Measurements from ENCODE around the gene C4B.
A peak's percentile ranks its signal among the peaks of the same experiment; 100 is the strongest.

Gene C4B

GRCh38 chr6:32070814-32071543 lies 56.4 kb downstream of the C4B start:
- H3K79me2 ChIP-seq (ENCODE audit: control insufficient read depth, insufficient read depth, low read length, unreplicated experiment): no peaks in the 10 kb centered on the region
- no peak overlapping the region for H2AFZ ChIP-seq (ENCODE audit: low read length, unreplicated experiment)
- H3K27me3 ChIP-seq (ENCODE audit: insufficient read depth, low read length): no peaks in the 10 kb centered on the region
- no peak overlapping the region for H3K4me3 ChIP-seq (ENCODE audit: low read depth, low read length)
- no peaks in the 10 kb centered on the region for H3K36me3 ChIP-seq (ENCODE audit: insufficient read depth, low read length)
- H3K27ac ChIP-seq (ENCODE audit: low read depth, low read length): no peak overlapping the region
- H3K4me1 ChIP-seq (ENCODE audit: control insufficient read depth, insufficient read depth, low read length, unreplicated experiment): peaks cover 6% of the 10 kb centered on the region

- H3K4me3 ChIP-seq (ENCODE audit: low read depth, low read length): no peak overlapping the region
- H3K79me2 ChIP-seq (ENCODE audit: control insufficient read depth, insufficient read depth, low read length, unreplicated experiment): no peaks in the 10 kb centered on the region
- no peaks in the 10 kb centered on the region for H3K36me3 ChIP-seq (ENCODE audit: insufficient read depth, low read length)
- H3K27ac ChIP-seq (ENCODE audit: low read depth, low read length): no peak overlapping the region
- peaks cover 20% of the 10 kb centered on the region for H3K4me1 ChIP-seq (ENCODE audit: control insufficient read depth, insufficient read depth, low read length, unreplicated experiment)
- no peaks in the 10 kb centered on the region for H3K27me3 ChIP-seq (ENCODE audit: insufficient read depth, low read length)
- no peak overlapping the region for H2AFZ ChIP-seq (ENCODE audit: low read length, unreplicated experiment)
These were observed 58.5 kb downstream of the C4B start for GRCh38 chr6:32073101-32073500.

- Histone ChIP-seq H3K27ac (ENCODE audit: low read depth, low read length) (no peak overlapping the region), H3K4me3 (ENCODE audit: low read depth, low read length) (no peak overlapping the region), H3K27me3 (ENCODE audit: insufficient read depth, low read length) (no peaks in the 10 kb centered on the region), H3K36me3 (ENCODE audit: insufficient read depth, low read length) (no peaks in the 10 kb centered on the region), H3K4me1 (ENCODE audit: control insufficient read depth, insufficient read depth, low read length, unreplicated experiment) (peaks cover 20% of the 10 kb centered on the region), H2AFZ (ENCODE audit: low read length, unreplicated experiment) (no peak overlapping the region), H3K79me2 (ENCODE audit: control insufficient read depth, insufficient read depth, low read length, unreplicated experiment) (no peaks in the 10 kb centered on the region)
These were observed 59.0 kb downstream of the C4B start for GRCh38 chr6:32073613-32074012.

- H3K79me2 ChIP-seq (ENCODE audit: control insufficient read depth, insufficient read depth, low read length, unreplicated experiment): no peaks in the 10 kb centered on the region
- no peaks in the 10 kb centered on the region for H3K36me3 ChIP-seq (ENCODE audit: insufficient read depth, low read length)
- no peaks in the 10 kb centered on the region for H3K27me3 ChIP-seq (ENCODE audit: insufficient read depth, low read length)
- H2AFZ ChIP-seq (ENCODE audit: low read length, unreplicated experiment): no peak overlapping the region
- no peak overlapping the region for H3K4me3 ChIP-seq (ENCODE audit: low read depth, low read length)
- no peak overlapping the region for H3K27ac ChIP-seq (ENCODE audit: low read depth, low read length)
- peaks cover 28% of the 10 kb centered on the region for H3K4me1 ChIP-seq (ENCODE audit: control insufficient read depth, insufficient read depth, low read length, unreplicated experiment)
These were observed 60.5 kb downstream of the C4B start for GRCh38 chr6:32074996-32075532.

GRCh38 chr6:32075781-32076180 lies 61.2 kb downstream of the C4B start:
- H3K27me3 ChIP-seq (ENCODE audit: insufficient read depth, low read length): no peaks in the 10 kb centered on the region
- no peaks in the 10 kb centered on the region for H3K36me3 ChIP-seq (ENCODE audit: insufficient read depth, low read length)
- H3K79me2 ChIP-seq (ENCODE audit: control insufficient read depth, insufficient read depth, low read length, unreplicated experiment): no peaks in the 10 kb centered on the region
- peaks cover 35% of the 10 kb centered on the region for H3K4me1 ChIP-seq (ENCODE audit: control insufficient read depth, insufficient read depth, low read length, unreplicated experiment)
- no peak overlapping the region for H3K4me3 ChIP-seq (ENCODE audit: low read depth, low read length)
- H3K27ac ChIP-seq (ENCODE audit: low read depth, low read length): no peak overlapping the region
- no peak overlapping the region for H2AFZ ChIP-seq (ENCODE audit: low read length, unreplicated experiment)

- H3K36me3 ChIP-seq (ENCODE audit: insufficient read depth, low read length): no peaks in the 10 kb centered on the region
- no peaks in the 10 kb centered on the region for H3K27me3 ChIP-seq (ENCODE audit: insufficient read depth, low read length)
- no peak overlapping the region for H3K4me3 ChIP-seq (ENCODE audit: low read depth, low read length)
- peaks cover 40% of the 10 kb centered on the region for H3K4me1 ChIP-seq (ENCODE audit: control insufficient read depth, insufficient read depth, low read length, unreplicated experiment)
- H3K27ac ChIP-seq (ENCODE audit: low read depth, low read length): peak overlapping the region; percentile 10; the same call in 1 of the 2 replicates
- no peaks in the 10 kb centered on the region for H3K79me2 ChIP-seq (ENCODE audit: control insufficient read depth, insufficient read depth, low read length, unreplicated experiment)
- no peak overlapping the region for H2AFZ ChIP-seq (ENCODE audit: low read length, unreplicated experiment)
These were observed 61.8 kb downstream of the C4B start for GRCh38 chr6:32076321-32076809.

GRCh38 chr6:32079566-32080290 lies 65.1 kb downstream of the C4B start:
- H2AFZ ChIP-seq (ENCODE audit: low read length, unreplicated experiment): no peak overlapping the region
- H3K4me3 ChIP-seq (ENCODE audit: low read depth, low read length): no peak overlapping the region
- H3K4me1 ChIP-seq (ENCODE audit: control insufficient read depth, insufficient read depth, low read length, unreplicated experiment): peaks cover 63% of the 10 kb centered on the region
- no peaks in the 10 kb centered on the region for H3K27me3 ChIP-seq (ENCODE audit: insufficient read depth, low read length)
- H3K79me2 ChIP-seq (ENCODE audit: control insufficient read depth, insufficient read depth, low read length, unreplicated experiment): no peaks in the 10 kb centered on the region
- H3K36me3 ChIP-seq (ENCODE audit: insufficient read depth, low read length): no peaks in the 10 kb centered on the region
- no peak overlapping the region for H3K27ac ChIP-seq (ENCODE audit: low read depth, low read length)

GRCh38 chr6:32081168-32081990 lies 66.8 kb downstream of the C4B start:
- Histone ChIP-seq H3K27me3 (ENCODE audit: insufficient read depth, low read length) (no peaks in the 10 kb centered on the region), H3K4me3 (ENCODE audit: low read depth, low read length) (0 out of 2 replicates have a peak overlapping the region, but pooled peaks have one; percentile 13), H3K79me2 (ENCODE audit: control insufficient read depth, insufficient read depth, low read length, unreplicated experiment) (no peaks in the 10 kb centered on the region), H3K36me3 (ENCODE audit: insufficient read depth, low read length) (no peaks in the 10 kb centered on the region), H3K27ac (ENCODE audit: low read depth, low read length) (peak overlapping the region; percentile 63), H3K4me1 (ENCODE audit: control insufficient read depth, insufficient read depth, low read length, unreplicated experiment) (peaks cover 57% of the 10 kb centered on the region), H2AFZ (ENCODE audit: low read length, unreplicated experiment) (peak overlapping the region; percentile 18)

GRCh38 chr6:32082478-32082877 lies 67.9 kb downstream of the C4B start:
- Histone ChIP-seq H3K4me1 (ENCODE audit: control insufficient read depth, insufficient read depth, low read length, unreplicated experiment) (peaks cover 55% of the 10 kb centered on the region), H3K4me3 (ENCODE audit: low read depth, low read length) (no peak overlapping the region), H3K27me3 (ENCODE audit: insufficient read depth, low read length) (no peaks in the 10 kb centered on the region), H3K36me3 (ENCODE audit: insufficient read depth, low read length) (no peaks in the 10 kb centered on the region), H2AFZ (ENCODE audit: low read length, unreplicated experiment) (no peak overlapping the region), H3K27ac (ENCODE audit: low read depth, low read length) (peak overlapping the region; percentile 63), H3K79me2 (ENCODE audit: control insufficient read depth, insufficient read depth, low read length, unreplicated experiment) (no peaks in the 10 kb centered on the region)

- Histone ChIP-seq H2AFZ (ENCODE audit: low read length, unreplicated experiment) (no peak overlapping the region), H3K79me2 (ENCODE audit: control insufficient read depth, insufficient read depth, low read length, unreplicated experiment) (no peaks in the 10 kb centered on the region), H3K27me3 (ENCODE audit: insufficient read depth, low read length) (no peaks in the 10 kb centered on the region), H3K4me3 (ENCODE audit: low read depth, low read length) (no peak overlapping the region), H3K36me3 (ENCODE audit: insufficient read depth, low read length) (no peaks in the 10 kb centered on the region), H3K4me1 (ENCODE audit: control insufficient read depth, insufficient read depth, low read length, unreplicated experiment) (peaks cover 54% of the 10 kb centered on the region), H3K27ac (ENCODE audit: low read depth, low read length) (peak overlapping the region; percentile 63)
These were observed 68.3 kb downstream of the C4B start for GRCh38 chr6:32082935-32083334.

Measured in ACC112 (cell line).